Activated naive CD8-positive, alpha-beta T cell treated with anti-CD3 and anti-CD28 coated beads, Interleukin-2, amount 50 U/mL, for 24 hours (primary cell): ENCODE data around the gene CEP131.
A peak's percentile ranks its signal among the peaks of the same experiment; 100 is the strongest.

Experiments used
- ATAC-seq: fragments of 150-1000 bp; cut with Tn5 transposase; one replicate; pipeline ENCODE4 v1.10.0; 2021
- DNase-seq: peaks from one replicate; pipeline ENCODE4 v3.0.0; 2021
- H3K27ac Mint-ChIP-seq: one replicate; pipeline ENCODE4 v1.8.0; 2021; ENCODE audit warnings: mild to moderate bottlenecking, mixed read lengths
- H3K27me3 Mint-ChIP-seq: one replicate; pipeline ENCODE4 v1.8.0; 2021; ENCODE audit warnings: mixed read lengths
- H3K36me3 Mint-ChIP-seq: one replicate; pipeline ENCODE4 v1.8.0; 2021; ENCODE audit warnings: low read depth, mixed read lengths
- H3K4me1 Mint-ChIP-seq: one replicate; pipeline ENCODE4 v1.8.0; 2021; ENCODE audit warnings: mixed read lengths
- H3K4me3 Mint-ChIP-seq: one replicate; pipeline ENCODE4 v1.8.0; 2021; ENCODE audit warnings: mild to moderate bottlenecking, moderate library complexity, mixed read lengths
- H3K9me3 Mint-ChIP-seq: one replicate; pipeline ENCODE4 v1.8.0; 2021; ENCODE audit warnings: mixed read lengths

Gene CEP131

GRCh38 chr17:81209141-81209540 lies 13.6 kb downstream of the CEP131 start:
- H3K4me1 Mint-ChIP-seq = no peaks in the 10 kb centered on the region
- no peaks in the 10 kb centered on the region for H3K9me3 Mint-ChIP-seq

GRCh38 chr17:81208651-81209050 lies 14.1 kb downstream of the CEP131 start:
- Mint-ChIP-seq H3K4me3 (no peak overlapping the region), H3K9me3 (no peaks in the 10 kb centered on the region), H3K36me3 (no peaks in the 10 kb centered on the region), H3K4me1 (no peaks in the 10 kb centered on the region), H3K27me3 (no peaks in the 10 kb centered on the region), H3K27ac (no peak overlapping the region)
- no peak for DNase-seq
- no peak for ATAC-seq

More at GRCh38 chr17:81209141-81209540, 13.6 kb downstream of the CEP131 start:
- H3K4me3 Mint-ChIP-seq = no peak overlapping the region
- DNase-seq (no peak), ATAC-seq (no peak)
- no peaks in the 10 kb centered on the region for H3K36me3 Mint-ChIP-seq
- no peak overlapping the region for H3K27ac Mint-ChIP-seq
- no peaks in the 10 kb centered on the region for H3K27me3 Mint-ChIP-seq

DNA sequence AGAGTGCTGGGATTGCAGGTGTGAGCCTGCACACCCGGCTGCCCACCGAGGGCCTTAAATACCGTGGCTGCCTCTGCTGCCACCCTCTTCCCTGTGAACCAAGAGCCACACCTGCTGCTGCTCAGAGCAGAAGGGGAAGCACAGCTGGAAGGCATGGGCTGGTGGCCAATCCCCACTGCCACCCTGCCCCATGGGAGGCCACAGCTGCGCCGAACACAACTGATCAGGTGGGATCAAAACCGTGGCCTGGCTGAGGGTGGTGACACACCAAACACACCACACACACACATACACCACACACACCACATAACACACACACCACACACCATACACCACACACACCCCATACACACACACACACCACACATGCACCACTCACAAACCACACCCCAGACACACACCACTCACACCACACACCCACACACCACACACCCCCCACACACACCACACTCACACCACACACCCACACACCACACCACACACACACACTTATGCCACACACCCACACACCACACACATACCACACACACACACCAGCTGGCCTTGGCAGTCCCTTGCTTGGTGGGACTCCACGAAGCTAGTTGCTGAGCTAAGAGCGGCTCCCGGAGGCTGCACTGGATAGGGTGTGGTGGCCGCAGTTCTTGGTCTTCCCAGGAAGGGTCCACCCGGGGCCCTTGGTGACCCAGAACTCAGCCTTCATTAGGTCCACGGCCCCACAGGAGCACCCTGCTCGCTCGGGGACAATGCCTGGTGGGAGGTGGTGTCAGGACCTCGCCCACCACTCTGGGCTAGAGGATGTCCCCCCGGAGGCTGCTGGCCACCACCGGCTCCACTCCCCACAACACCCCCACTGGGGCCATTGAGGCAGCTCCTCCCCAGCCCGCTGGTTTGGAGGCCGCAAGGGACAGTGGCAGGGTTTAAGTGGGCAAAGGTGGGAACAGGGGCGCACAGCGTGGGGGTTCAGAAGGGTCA lies 14.9 kb downstream of the CEP131 start:
- ATAC-seq (peak; percentile 34), DNase-seq (no peak)
- Mint-ChIP-seq H3K36me3 (no peaks in the 10 kb centered on the region), H3K4me1 (no peaks in the 10 kb centered on the region), H3K27ac (peak overlapping the region; percentile 60), H3K4me3 (no peak overlapping the region), H3K27me3 (no peaks in the 10 kb centered on the region), H3K9me3 (no peaks in the 10 kb centered on the region)

DNA sequence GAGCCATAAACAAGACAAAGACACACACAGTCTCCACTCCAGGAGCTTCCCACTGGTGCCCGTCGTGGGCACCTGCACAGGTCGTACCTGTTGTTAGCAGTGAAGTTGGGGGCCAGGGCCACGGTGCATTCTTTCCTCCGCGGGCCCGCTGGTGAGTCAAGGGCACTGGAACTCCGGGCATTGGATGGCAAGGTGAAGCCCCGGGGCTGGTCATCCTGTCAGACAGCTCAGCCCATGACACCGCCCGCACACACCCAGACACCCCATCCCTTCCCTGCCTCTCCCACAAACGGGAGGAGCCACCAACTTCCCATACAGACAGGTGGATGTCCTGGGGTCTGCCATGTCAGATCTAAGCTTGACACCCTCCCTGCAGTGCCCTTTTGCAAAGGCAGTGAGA lies 16.1 kb downstream of the CEP131 start:
- Mint-ChIP-seq H3K36me3 (no peaks in the 10 kb centered on the region), H3K4me3 (no peak overlapping the region), H3K9me3 (no peaks in the 10 kb centered on the region), H3K27me3 (no peaks in the 10 kb centered on the region), H3K27ac (no peak overlapping the region), H3K4me1 (no peaks in the 10 kb centered on the region)
- ATAC-seq (no peak), DNase-seq (no peak)

- H3K4me1 Mint-ChIP-seq = no peaks in the 10 kb centered on the region
- H3K4me3 Mint-ChIP-seq = no peak overlapping the region
- H3K36me3 Mint-ChIP-seq = no peaks in the 10 kb centered on the region
- H3K27ac Mint-ChIP-seq = no peak overlapping the region
- no peaks in the 10 kb centered on the region for H3K27me3 Mint-ChIP-seq
- DNase-seq = no peak
- no peak for ATAC-seq
- no peaks in the 10 kb centered on the region for H3K9me3 Mint-ChIP-seq
Observed at GRCh38 chr17:81206166-81206565, 16.6 kb downstream of the CEP131 start.

DNA sequence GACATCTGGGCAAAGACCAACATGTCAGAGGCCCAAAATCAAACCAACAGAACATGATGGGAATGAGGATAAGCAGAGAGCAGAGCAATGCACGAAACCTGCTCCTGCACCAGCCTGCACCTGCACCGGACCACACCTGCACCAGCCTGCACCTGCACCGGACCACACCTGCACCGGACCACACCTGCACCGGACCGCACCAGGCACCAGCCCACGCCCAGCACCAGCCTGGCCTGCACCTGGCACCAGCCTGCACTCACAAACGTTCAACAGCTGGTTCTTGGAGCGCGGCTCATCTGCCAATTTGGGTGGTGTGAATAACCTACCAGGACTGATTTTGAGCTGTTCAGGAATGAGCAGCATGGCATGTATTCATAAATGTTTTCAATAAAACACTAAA lies 18.2 kb downstream of the CEP131 start:
- H3K9me3 Mint-ChIP-seq = no peaks in the 10 kb centered on the region
- no peak for ATAC-seq
- H3K4me3 Mint-ChIP-seq = no peak overlapping the region
- H3K4me1 Mint-ChIP-seq = no peaks in the 10 kb centered on the region
- H3K27ac Mint-ChIP-seq = no peak overlapping the region
- no peaks in the 10 kb centered on the region for H3K36me3 Mint-ChIP-seq
- H3K27me3 Mint-ChIP-seq = no peaks in the 10 kb centered on the region
- DNase-seq = no peak

GRCh38 chr17:81203136-81203535 lies 19.6 kb downstream of the CEP131 start:
- H3K36me3 Mint-ChIP-seq = no peaks in the 10 kb centered on the region

DNA sequence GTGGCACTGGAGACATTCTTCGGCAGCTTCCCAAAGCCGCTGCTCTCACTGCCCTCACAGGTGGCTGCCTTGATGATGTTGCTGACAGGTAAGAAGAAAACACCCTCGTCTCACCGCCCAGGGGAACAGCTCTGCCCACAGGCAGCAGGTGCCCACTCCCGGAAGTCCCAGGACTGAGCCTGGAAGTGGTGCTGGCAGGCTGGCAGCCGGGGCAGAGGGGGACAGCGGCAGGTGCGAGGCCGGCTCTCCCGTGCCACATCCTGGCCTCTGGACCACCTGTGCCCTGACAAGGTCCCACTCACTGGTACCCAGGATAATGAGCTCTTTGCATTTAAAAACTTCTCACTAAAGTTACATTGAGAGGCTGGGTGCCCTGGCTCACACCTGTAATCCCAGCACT lies 20.4 kb downstream of the CEP131 start:
- no peak for ATAC-seq
- Mint-ChIP-seq H3K4me1 (no peaks in the 10 kb centered on the region), H3K4me3 (no peak overlapping the region), H3K27me3 (no peaks in the 10 kb centered on the region), H3K9me3 (no peaks in the 10 kb centered on the region), H3K27ac (no peak overlapping the region), H3K36me3 (no peaks in the 10 kb centered on the region)
- DNase-seq = no peak

More at GRCh38 chr17:81203136-81203535, 19.6 kb downstream of the CEP131 start:
- DNase-seq (no peak), ATAC-seq (no peak)
- no peaks in the 10 kb centered on the region for H3K9me3 Mint-ChIP-seq
- H3K4me3 Mint-ChIP-seq = no peak overlapping the region
- no peaks in the 10 kb centered on the region for H3K4me1 Mint-ChIP-seq
- no peaks in the 10 kb centered on the region for H3K27me3 Mint-ChIP-seq
- no peak overlapping the region for H3K27ac Mint-ChIP-seq

GRCh38 chr17:81200695-81201580 lies 21.8 kb downstream of the CEP131 start:
- H3K27me3 Mint-ChIP-seq = no peaks in the 10 kb centered on the region
- ATAC-seq (peak; percentile 65), DNase-seq (peak; percentile 24)
- H3K9me3 Mint-ChIP-seq = no peaks in the 10 kb centered on the region
- H3K4me1 Mint-ChIP-seq = no peaks in the 10 kb centered on the region
- H3K27ac Mint-ChIP-seq = no peak overlapping the region
- no peaks in the 10 kb centered on the region for H3K36me3 Mint-ChIP-seq
- no peak overlapping the region for H3K4me3 Mint-ChIP-seq

DNA sequence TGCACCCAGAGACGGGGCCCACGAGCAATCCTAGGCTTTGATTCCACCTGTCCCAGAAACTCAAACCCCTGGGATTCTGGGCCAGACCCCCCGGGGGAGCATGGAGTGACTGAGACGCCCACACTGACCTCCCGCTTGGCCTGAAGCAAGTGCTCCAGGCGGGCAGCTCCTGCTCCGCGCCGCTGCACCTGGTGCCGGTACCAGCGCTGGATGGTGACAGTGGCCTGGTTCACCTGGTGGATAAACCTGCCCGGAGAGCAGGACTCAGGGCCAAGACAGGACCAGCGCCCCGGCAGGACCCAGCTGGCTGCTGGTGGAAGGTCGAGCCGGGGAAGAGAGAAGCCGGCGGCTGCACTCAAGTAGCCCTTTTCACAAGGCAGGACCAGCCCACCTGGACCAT lies 22.6 kb downstream of the CEP131 start:
- ATAC-seq (no peak), DNase-seq (no peak)
- no peaks in the 10 kb centered on the region for H3K27me3 Mint-ChIP-seq
- H3K4me1 Mint-ChIP-seq = no peaks in the 10 kb centered on the region
- H3K4me3 Mint-ChIP-seq = no peak overlapping the region
- H3K27ac Mint-ChIP-seq = no peak overlapping the region
- no peaks in the 10 kb centered on the region for H3K36me3 Mint-ChIP-seq
- H3K9me3 Mint-ChIP-seq = no peaks in the 10 kb centered on the region

DNA sequence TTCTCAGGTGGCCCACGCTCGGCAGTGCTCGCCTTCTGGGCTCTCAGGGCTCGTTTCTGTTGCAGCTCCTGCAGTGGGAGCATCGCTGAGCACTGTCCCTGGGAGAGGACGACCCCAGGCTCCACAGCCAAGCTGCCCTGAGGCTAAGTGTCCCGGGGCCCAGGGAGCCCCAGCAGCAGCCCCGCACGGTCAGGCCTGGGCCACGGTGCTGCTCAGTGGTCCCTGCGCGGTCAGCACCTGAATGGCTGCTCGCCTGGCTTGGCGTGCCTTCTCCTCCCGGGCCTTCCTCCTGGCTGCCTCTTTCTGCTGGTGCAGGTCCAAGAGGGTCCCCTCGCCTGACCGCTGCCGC lies 23.3 kb downstream of the CEP131 start:
- DNase-seq = no peak
- Mint-ChIP-seq H3K27ac (no peak overlapping the region), H3K4me1 (no peaks in the 10 kb centered on the region), H3K9me3 (no peaks in the 10 kb centered on the region), H3K4me3 (no peak overlapping the region), H3K27me3 (no peaks in the 10 kb centered on the region), H3K36me3 (no peaks in the 10 kb centered on the region)
- no peak for ATAC-seq

GRCh38 chr17:81198826-81199481 lies 23.8 kb downstream of the CEP131 start:
- H3K27ac Mint-ChIP-seq = no peak overlapping the region
- ATAC-seq = no peak
- no peaks in the 10 kb centered on the region for H3K9me3 Mint-ChIP-seq
- H3K36me3 Mint-ChIP-seq = no peaks in the 10 kb centered on the region
- no peak for DNase-seq
- H3K4me3 Mint-ChIP-seq = no peak overlapping the region
- H3K27me3 Mint-ChIP-seq = no peaks in the 10 kb centered on the region
- no peaks in the 10 kb centered on the region for H3K4me1 Mint-ChIP-seq

DNA sequence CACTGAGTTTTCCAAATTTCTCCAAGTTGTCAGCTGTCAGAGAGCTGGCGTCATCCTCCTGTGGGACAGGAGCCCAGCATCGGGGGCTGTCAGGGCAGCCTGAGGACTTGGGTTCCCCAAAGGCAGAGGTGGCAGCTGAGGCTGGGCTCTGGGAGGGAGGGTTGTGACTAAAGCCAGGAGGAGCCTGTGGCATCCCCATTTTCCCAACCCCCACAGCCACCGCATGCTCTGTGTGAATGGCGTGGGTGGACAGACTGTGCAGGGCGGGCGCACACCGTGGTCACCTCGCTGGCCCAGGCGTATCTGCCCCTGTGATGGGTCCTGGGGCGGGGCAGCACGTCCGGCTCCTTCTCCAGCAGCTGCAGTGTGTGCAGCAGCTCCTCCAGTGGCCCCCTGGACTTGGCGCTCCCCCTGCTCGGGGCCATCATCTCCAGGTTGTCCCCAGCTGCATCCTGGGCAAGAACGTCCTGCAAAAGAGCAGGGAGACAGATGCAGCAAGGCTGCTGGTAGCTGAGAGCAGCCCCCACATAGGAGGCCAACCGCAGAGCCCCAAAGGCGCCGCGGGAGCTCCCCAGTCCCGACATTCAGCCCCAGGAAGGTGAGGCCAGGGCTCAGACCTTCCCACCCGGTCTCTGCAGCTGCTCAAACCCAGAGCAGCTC lies 24.8 kb downstream of the CEP131 start:
- Mint-ChIP-seq H3K27ac (no peak overlapping the region), H3K27me3 (no peaks in the 10 kb centered on the region), H3K4me1 (no peaks in the 10 kb centered on the region), H3K9me3 (no peaks in the 10 kb centered on the region), H3K36me3 (no peaks in the 10 kb centered on the region), H3K4me3 (no peak overlapping the region)
- DNase-seq (no peak), ATAC-seq (no peak)

GRCh38 chr17:81197409-81197795 lies 25.4 kb downstream of the CEP131 start:
- DNase-seq (no peak), ATAC-seq (no peak)
- no peaks in the 10 kb centered on the region for H3K36me3 Mint-ChIP-seq
- no peak overlapping the region for H3K27ac Mint-ChIP-seq
- H3K4me1 Mint-ChIP-seq = no peaks in the 10 kb centered on the region
- no peaks in the 10 kb centered on the region for H3K27me3 Mint-ChIP-seq
- H3K9me3 Mint-ChIP-seq = no peaks in the 10 kb centered on the region
- H3K4me3 Mint-ChIP-seq = no peak overlapping the region
